HepG2 (cell line): ENCODE measurements around the gene TSNAXIP1. TPM values are rescaled to one million over a fixed set of nuclear protein-coding genes. Genes with fewer than 3 reads are reported as not detected.

Source experiments
- FOSL2 ChIP-seq: sonication (generic); formaldehyde crosslinking; IDR thresholded peaks from 2 replicates; pipeline ENCODE4 v1.4.0; 2020; ENCODE audit warnings: missing genetic modification reagents
- FOXP1 ChIP-seq, 2 experiments: fragments of 450-650 bp in 1 of 2; IDR thresholded peaks; 2 replicates each; pipeline ENCODE4 v1.6.1; 2017 to 2018; ENCODE audit warnings: antibody characterized with exemption in 1 of 2
- MAFF ChIP-seq: IDR thresholded peaks from 2 replicates; pipeline ENCODE4 v1.6.1; 2011; ENCODE audit warnings: low read depth, low read length, improper control_type of control experiment
- MXD4 ChIP-seq: IDR thresholded peaks from 2 replicates; pipeline ENCODE4 v1.6.1; 2016; ENCODE audit warnings: mild to moderate bottlenecking, missing biosample characterization, missing genetic modification reagents
- MYC ChIP-seq: sonication (generic); formaldehyde crosslinking; IDR thresholded peaks from 2 replicates; pipeline ENCODE4 v1.9.0; 2021; ENCODE audit warnings: missing genetic modification reagents, borderline replicate concordance
- NFIB ChIP-seq: sonication (generic); formaldehyde crosslinking; IDR thresholded peaks from 2 replicates; pipeline ENCODE4 v1.9.0; 2021; ENCODE audit warnings: missing genetic modification reagents, mild to moderate bottlenecking, borderline replicate concordance
- SP1 ChIP-seq, 2 experiments: fragments of 450-650 bp in 1 of 2; sonication (generic) in 1 of 2; formaldehyde crosslinking in 1 of 2; IDR thresholded peaks; 2 replicates each; pipeline versions ENCODE4 v1.4.0 to v1.6.1; 2016 to 2020; ENCODE audit warnings: missing genetic modification reagents in 1 of 2
- TEAD3 ChIP-seq: optimal IDR thresholded peaks from 2 replicates; pipeline ENCODE3; 2016; ENCODE audit warnings: borderline replicate concordance
- ZBTB42 ChIP-seq: sonication (generic); formaldehyde crosslinking; IDR thresholded peaks from 2 replicates; pipeline ENCODE4 v1.5.0; 2020; ENCODE audit warnings: mild to moderate bottlenecking, missing genetic modification reagents
- ZNF331 ChIP-seq: sonication (generic); formaldehyde crosslinking; IDR thresholded peaks from 2 replicates; pipeline ENCODE4 v1.4.0; 2020; ENCODE audit warnings: missing genetic modification reagents
- polyA plus RNA-seq, 8 experiments: library from polyadenylated mRNA; depleted of rRNA in 3 of 8; stranded (reverse) in 7 of 8; unstranded in 1 of 8; fragments of >200 nt; fragmentation: Illumina TruSeq in 4 of 8; extraction: Trizol in 4 of 8; gene quantifications; 2 replicates each; pipeline versions ENCODE4 v1.2.1 to v1.2.3, GENCODE V29; 2011 to 2016; ENCODE audit warnings: low read depth in 4 of 8, missing spikeins in 1 of 8, mixed read lengths in 1 of 8; ENCODE audit not compliant: insufficient read depth in 1 of 8
- total RNA-seq, 5 experiments: library from RNA; depleted of rRNA; stranded (reverse); fragments of >200 nt; fragmentation: Illumina TruSeq; extraction: Trizol; gene quantifications; 2 replicates each; pipeline ENCODE4 v1.2.3, GENCODE V29; 2016; ENCODE audit warnings: low read depth in 1 of 5
- TF ChIP-seq, protein P1 (sequence below): fragments of 450-650 bp; IDR thresholded peaks from 2 replicates; pipeline ENCODE4 v1.6.1; 2016
- TF ChIP-seq, protein P2 (sequence below): sonication (generic); formaldehyde crosslinking; IDR thresholded peaks from 2 replicates; pipeline ENCODE4 v1.5.0; 2020; ENCODE audit warnings: mild to moderate bottlenecking, missing genetic modification reagents, borderline replicate concordance
- TF ChIP-seq, protein P3 (sequence below): sonication (generic); formaldehyde crosslinking; IDR thresholded peaks from 2 replicates; pipeline ENCODE4 v1.5.0; 2020; ENCODE audit warnings: mild to moderate bottlenecking, missing genetic modification reagents, borderline replicate concordance

Gene TSNAXIP1
- total and polyA plus RNA-seq, 2 of the 13 experiments (the other 11 are each of a cell fraction or from before 2014, with no cell fraction given) = 0.37 to 0.86 TPM

DNA sequence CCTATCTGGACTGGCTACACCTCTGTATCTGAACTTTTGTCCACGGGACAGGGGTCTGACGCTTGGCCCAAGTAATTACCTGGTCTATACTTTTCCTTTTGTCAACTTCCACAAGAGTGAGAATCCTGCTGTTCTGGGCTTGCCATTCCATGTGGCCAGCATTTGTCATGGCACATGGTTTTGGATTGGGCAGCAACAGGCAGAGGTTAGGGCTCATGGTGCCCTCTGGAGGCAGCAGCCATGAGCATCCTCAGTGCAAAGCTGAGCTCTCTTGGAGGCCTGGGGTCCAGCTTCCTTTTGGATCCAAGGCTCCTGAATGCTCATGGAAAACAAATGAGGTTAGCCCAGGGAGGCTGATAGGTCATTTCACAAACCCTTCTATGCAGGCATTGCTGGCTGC lies 58.6 kb downstream of the TSNAXIP1 start (continued):
- TF ChIP-seq MXD4 (peak; percentile 37; the same call in 1 of the 2 replicates), FOSL2 (CRISPR knock-in tag) (0 out of 2 replicates have a peak, but pooled peaks have one; percentile 12), TEAD3 (CRISPR knock-in tag) (peak; percentile 37), MAFF (no peak), ZNF331 (0 out of 2 replicates have a peak, but pooled peaks have one; percentile 31), NFIB (CRISPR knock-in tag) (no peak), SP1 (IDR thresholded peaks at IDR 0.05) (no peak), SP1 (CRISPR knock-in tag; IDR thresholded peaks at IDR 0.05) (0 out of 2 replicates have a peak, but pooled peaks have one; percentile 15), MYC (peak; percentile 89), FOXP1 (IDR thresholded peaks at IDR 0.05) (no peak), FOXP1 (CRISPR knock-in tag; IDR thresholded peaks at IDR 0.05) (no peak), ZBTB42 (CRISPR knock-in tag) (0 out of 2 replicates have a peak, but pooled peaks have one; percentile 23)
- TF ChIP-seq, protein P1, sequence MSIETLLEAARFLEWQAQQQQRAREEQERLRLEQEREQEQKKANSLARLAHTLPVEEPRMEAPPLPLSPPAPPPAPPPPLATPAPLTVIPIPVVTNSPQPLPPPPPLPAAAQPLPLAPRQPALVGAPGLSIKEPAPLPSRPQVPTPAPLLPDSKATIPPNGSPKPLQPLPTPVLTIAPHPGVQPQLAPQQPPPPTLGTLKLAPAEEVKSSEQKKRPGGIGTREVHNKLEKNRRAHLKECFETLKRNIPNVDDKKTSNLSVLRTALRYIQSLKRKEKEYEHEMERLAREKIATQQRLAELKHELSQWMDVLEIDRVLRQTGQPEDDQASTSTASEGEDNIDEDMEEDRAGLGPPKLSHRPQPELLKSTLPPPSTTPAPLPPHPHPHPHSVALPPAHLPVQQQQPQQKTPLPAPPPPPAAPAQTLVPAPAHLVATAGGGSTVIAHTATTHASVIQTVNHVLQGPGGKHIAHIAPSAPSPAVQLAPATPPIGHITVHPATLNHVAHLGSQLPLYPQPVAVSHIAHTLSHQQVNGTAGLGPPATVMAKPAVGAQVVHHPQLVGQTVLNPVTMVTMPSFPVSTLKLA = peak; percentile 74
- TF ChIP-seq, protein P2, sequence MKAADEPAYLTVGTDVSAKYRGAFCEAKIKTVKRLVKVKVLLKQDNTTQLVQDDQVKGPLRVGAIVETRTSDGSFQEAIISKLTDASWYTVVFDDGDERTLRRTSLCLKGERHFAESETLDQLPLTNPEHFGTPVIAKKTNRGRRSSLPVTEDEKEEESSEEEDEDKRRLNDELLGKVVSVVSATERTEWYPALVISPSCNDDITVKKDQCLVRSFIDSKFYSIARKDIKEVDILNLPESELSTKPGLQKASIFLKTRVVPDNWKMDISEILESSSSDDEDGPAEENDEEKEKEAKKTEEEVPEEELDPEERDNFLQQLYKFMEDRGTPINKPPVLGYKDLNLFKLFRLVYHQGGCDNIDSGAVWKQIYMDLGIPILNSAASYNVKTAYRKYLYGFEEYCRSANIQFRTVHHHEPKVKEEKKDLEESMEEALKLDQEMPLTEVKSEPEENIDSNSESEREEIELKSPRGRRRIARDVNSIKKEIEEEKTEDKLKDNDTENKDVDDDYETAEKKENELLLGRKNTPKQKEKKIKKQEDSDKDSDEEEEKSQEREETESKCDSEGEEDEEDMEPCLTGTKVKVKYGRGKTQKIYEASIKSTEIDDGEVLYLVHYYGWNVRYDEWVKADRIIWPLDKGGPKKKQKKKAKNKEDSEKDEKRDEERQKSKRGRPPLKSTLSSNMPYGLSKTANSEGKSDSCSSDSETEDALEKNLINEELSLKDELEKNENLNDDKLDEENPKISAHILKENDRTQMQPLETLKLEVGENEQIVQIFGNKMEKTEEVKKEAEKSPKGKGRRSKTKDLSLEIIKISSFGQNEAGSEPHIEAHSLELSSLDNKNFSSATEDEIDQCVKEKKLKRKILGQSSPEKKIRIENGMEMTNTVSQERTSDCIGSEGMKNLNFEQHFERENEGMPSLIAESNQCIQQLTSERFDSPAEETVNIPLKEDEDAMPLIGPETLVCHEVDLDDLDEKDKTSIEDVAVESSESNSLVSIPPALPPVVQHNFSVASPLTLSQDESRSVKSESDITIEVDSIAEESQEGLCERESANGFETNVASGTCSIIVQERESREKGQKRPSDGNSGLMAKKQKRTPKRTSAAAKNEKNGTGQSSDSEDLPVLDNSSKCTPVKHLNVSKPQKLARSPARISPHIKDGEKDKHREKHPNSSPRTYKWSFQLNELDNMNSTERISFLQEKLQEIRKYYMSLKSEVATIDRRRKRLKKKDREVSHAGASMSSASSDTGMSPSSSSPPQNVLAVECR (CRISPR knock-in tag) = peak; percentile 40; the same call in 1 of the 2 replicates
- TF ChIP-seq, protein P3, sequence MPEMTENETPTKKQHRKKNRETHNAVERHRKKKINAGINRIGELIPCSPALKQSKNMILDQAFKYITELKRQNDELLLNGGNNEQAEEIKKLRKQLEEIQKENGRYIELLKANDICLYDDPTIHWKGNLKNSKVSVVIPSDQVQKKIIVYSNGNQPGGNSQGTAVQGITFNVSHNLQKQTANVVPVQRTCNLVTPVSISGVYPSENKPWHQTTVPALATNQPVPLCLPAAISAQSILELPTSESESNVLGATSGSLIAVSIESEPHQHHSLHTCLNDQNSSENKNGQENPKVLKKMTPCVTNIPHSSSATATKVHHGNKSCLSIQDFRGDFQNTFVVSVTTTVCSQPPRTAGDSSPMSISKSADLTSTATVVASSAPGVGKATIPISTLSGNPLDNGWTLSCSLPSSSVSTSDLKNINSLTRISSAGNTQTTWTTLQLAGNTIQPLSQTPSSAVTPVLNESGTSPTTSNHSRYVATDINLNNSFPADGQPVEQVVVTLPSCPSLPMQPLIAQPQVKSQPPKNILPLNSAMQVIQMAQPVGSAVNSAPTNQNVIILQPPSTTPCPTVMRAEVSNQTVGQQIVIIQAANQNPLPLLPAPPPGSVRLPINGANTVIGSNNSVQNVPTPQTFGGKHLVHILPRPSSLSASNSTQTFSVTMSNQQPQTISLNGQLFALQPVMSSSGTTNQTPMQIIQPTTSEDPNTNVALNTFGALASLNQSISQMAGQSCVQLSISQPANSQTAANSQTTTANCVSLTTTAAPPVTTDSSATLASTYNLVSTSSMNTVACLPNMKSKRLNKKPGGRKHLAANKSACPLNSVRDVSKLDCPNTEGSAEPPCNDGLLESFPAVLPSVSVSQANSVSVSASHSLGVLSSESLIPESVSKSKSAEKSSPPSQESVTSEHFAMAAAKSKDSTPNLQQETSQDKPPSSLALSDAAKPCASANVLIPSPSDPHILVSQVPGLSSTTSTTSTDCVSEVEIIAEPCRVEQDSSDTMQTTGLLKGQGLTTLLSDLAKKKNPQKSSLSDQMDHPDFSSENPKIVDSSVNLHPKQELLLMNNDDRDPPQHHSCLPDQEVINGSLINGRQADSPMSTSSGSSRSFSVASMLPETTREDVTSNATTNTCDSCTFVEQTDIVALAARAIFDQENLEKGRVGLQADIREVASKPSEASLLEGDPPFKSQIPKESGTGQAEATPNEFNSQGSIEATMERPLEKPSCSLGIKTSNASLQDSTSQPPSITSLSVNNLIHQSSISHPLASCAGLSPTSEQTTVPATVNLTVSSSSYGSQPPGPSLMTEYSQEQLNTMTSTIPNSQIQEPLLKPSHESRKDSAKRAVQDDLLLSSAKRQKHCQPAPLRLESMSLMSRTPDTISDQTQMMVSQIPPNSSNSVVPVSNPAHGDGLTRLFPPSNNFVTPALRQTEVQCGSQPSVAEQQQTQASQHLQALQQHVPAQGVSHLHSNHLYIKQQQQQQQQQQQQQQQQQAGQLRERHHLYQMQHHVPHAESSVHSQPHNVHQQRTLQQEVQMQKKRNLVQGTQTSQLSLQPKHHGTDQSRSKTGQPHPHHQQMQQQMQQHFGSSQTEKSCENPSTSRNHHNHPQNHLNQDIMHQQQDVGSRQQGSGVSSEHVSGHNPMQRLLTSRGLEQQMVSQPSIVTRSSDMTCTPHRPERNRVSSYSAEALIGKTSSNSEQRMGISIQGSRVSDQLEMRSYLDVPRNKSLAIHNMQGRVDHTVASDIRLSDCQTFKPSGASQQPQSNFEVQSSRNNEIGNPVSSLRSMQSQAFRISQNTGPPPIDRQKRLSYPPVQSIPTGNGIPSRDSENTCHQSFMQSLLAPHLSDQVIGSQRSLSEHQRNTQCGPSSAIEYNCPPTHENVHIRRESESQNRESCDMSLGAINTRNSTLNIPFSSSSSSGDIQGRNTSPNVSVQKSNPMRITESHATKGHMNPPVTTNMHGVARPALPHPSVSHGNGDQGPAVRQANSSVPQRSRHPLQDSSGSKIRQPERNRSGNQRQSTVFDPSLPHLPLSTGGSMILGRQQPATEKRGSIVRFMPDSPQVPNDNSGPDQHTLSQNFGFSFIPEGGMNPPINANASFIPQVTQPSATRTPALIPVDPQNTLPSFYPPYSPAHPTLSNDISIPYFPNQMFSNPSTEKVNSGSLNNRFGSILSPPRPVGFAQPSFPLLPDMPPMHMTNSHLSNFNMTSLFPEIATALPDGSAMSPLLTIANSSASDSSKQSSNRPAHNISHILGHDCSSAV = 0 out of 2 replicates have a peak, but pooled peaks have one; percentile 59
